IMR-90 (cell line): ENCODE data around the gene TAAR8.

Source experiments
- CEBPB ChIP-seq: IDR thresholded peaks from 2 replicates; pipeline ENCODE4 v1.6.1; 2012; ENCODE audit warnings: low read depth, low read length, improper control_type of control experiment
- CTCF ChIP-seq: conservative IDR thresholded peaks from 2 replicates; pipeline ENCODE4 v1.5.1; 2012; ENCODE audit warnings: mild to moderate bottlenecking, low read depth, low read length, improper control_type of control experiment
- ELK1 ChIP-seq: fragments of 150-350 bp; IDR thresholded peaks from 2 replicates; pipeline ENCODE4 v1.6.1; 2016; ENCODE audit warnings: low read depth, mild to moderate bottlenecking, low read length, moderate library complexity, borderline replicate concordance
- POLR2A ChIP-seq: IDR thresholded peaks from 2 replicates; pipeline ENCODE4 v1.6.1; 2012; ENCODE audit warnings: mild to moderate bottlenecking, low read depth, low read length
- RAD21 ChIP-seq: IDR thresholded peaks from 2 replicates; pipeline ENCODE4 v1.6.1; 2012; ENCODE audit warnings: low read length, improper control_type of control experiment
- RFX5 ChIP-seq: IDR thresholded peaks from 2 replicates; pipeline ENCODE4 v1.8.0; 2012; ENCODE audit warnings: low read depth, mild to moderate bottlenecking, low read length, moderate library complexity

GRCh38 chr6:132537145-132537544 lies 15.3 kb upstream of the TAAR8 start:
- TF ChIP-seq CTCF (no peak), CEBPB (no peak), RFX5 (no peak), POLR2A (no peak), ELK1 (no peak), RAD21 (no peak)
